HepG2 (cell line): Measurements from ENCODE around the gene VWA2. TPM values are rescaled to one million over a fixed set of nuclear protein-coding genes. Genes with fewer than 3 reads are reported as not detected.

Experiments used
- ATAC-seq: fragments of 200-7000 bp; cut with Tn5 transposase; 3 replicates; pipeline ENCODE4 v1.9.1; 2020; ENCODE audit warnings: mild to moderate bottlenecking, moderate library complexity
- BruUV-seq: library from RNA; stranded (reverse); fragments of 400-500 nt; replicated peaks from 2 replicates; lab custom pipeline; 2021; lab: Mats Ljungman, UMichigan
- CTCF ChIA-PET: fragments of 300-600 bp; formaldehyde crosslinking; extraction: SDS; loops from one replicate; lab custom pipeline; 2021; ENCODE audit warnings: low total read pairs, inconsistent platforms, low intra/inter-chr PET ratio; lab: Yijun Ruan, JAX
- POLR2A ChIA-PET: fragments of 350-600 bp; sonication (Branson Sonifier 250); formaldehyde crosslinking; loops from one replicate; lab custom pipeline; 2020; ENCODE audit warnings: antibody characterized with exemption, inconsistent platforms; lab: Yijun Ruan, JAX
- DNase-seq: peaks from one replicate; pipeline ENCODE4 v3.0.0-alpha.2; 2015; ENCODE audit warnings: low spot score
- FAIRE-seq: peaks from 3 replicates; lab custom pipeline; 2011; peaks lifted over from hg19 to GRCh38; lab: Jason Lieb, UNC
- H2AFZ ChIP-seq: one replicate; pipeline ENCODE4 v1.6.1; 2011; ENCODE audit warnings: low read length, inconsistent platforms
- H3K27ac ChIP-seq: fragments of 300-600 bp; 3 replicates; pipeline ENCODE4 v1.8.0; 2011; ENCODE audit warnings: mixed run types, mild to moderate bottlenecking, mixed read lengths, low read length, inconsistent platforms; ENCODE audit not compliant: insufficient read depth; ENCODE audit errors: extremely low read length
- H3K27me3 ChIP-seq, 2 experiments: fragments of 200-600 bp in 1 of 2; 2 replicates in 1 of 2; 3 replicates in 1 of 2; pipeline versions ENCODE4 v1.6.0 to v1.8.0; 2011; ENCODE audit warnings: low read length in 2 of 2, mild to moderate bottlenecking in 2 of 2, moderate library complexity in 2 of 2, inconsistent platforms in 1 of 2; ENCODE audit not compliant: insufficient read depth in 2 of 2, control insufficient read depth in 1 of 2
- H3K36me3 ChIP-seq, 2 experiments: fragments of 200-600 bp in 1 of 2; replicated peaks in 1 of 2; 2 replicates in 1 of 2; 3 replicates in 1 of 2; pipeline versions ENCODE4 v1.5.1 to v1.8.0; 2011; ENCODE audit warnings: low read length in 2 of 2, inconsistent platforms in 1 of 2; ENCODE audit not compliant: insufficient read depth in 2 of 2, control insufficient read depth in 1 of 2
- H3K4me1 ChIP-seq: 2 replicates; pipeline ENCODE4 v1.5.1; 2012; ENCODE audit warnings: low read length, inconsistent platforms; ENCODE audit not compliant: insufficient read depth
- H3K4me2 ChIP-seq: 2 replicates; pipeline ENCODE4 v1.6.0; 2011; ENCODE audit warnings: low read depth, low read length, inconsistent platforms
- H3K4me3 ChIP-seq, 3 experiments: fragments of 200-600 bp in 1 of 3; sonication (generic), shearing (Covaris generic) in 1 of 3; replicated peaks in 1 of 3; 2 replicates each; pipeline ENCODE4 v1.5.1; 2011 to 2016; ENCODE audit warnings: low read length in 3 of 3, inconsistent platforms in 2 of 3, low read depth in 2 of 3, mild to moderate bottlenecking in 2 of 3, control low read depth in 1 of 3, mixed read lengths in 1 of 3; ENCODE audit not compliant: insufficient read depth in 1 of 3
- H3K79me2 ChIP-seq: one replicate; pipeline ENCODE4 v1.6.1; 2011; ENCODE audit warnings: low read length, inconsistent platforms; ENCODE audit not compliant: insufficient read depth
- H3K9ac ChIP-seq: 2 replicates; pipeline ENCODE4 v1.6.0; 2011; ENCODE audit warnings: mild to moderate bottlenecking, low read depth, low read length, inconsistent platforms; ENCODE audit not compliant: insufficient read depth
- H3K9me3 ChIP-seq: 2 replicates; pipeline ENCODE4 v1.5.1; 2012; ENCODE audit warnings: mild to moderate bottlenecking, low read length
- H4K20me1 ChIP-seq: 2 replicates; pipeline ENCODE4 v1.6.0; 2011; ENCODE audit warnings: inconsistent platforms, mild to moderate bottlenecking, low read length, moderate library complexity; ENCODE audit not compliant: insufficient read depth
- BHLHE40 ChIP-seq: IDR thresholded peaks from 2 replicates; pipeline ENCODE4 v1.6.1; 2011; ENCODE audit warnings: low read length, improper control_type of control experiment
- ELF3 ChIP-seq: IDR thresholded peaks from 2 replicates; pipeline ENCODE4 v1.6.1; 2016; ENCODE audit warnings: missing genetic modification reagents, missing compliant biosample characterization
- FOSL1 ChIP-seq: sonication (generic); formaldehyde crosslinking; IDR thresholded peaks from 2 replicates; pipeline ENCODE4 v1.9.0; 2021; ENCODE audit warnings: missing genetic modification reagents, borderline replicate concordance
- MAFK ChIP-seq, 2 experiments: IDR thresholded peaks in 1 of 2; conservative IDR thresholded peaks in 1 of 2; 2 replicates each; pipeline ENCODE4 v1.6.1; 2011; ENCODE audit warnings: improper control_type of control experiment in 2 of 2, low read length in 2 of 2
- MIXL1 ChIP-seq: IDR thresholded peaks from 2 replicates; pipeline ENCODE4 v1.6.1; 2016
- NFE2 ChIP-seq: sonication (generic); formaldehyde crosslinking; IDR thresholded peaks from 2 replicates; pipeline ENCODE4 v1.4.0; 2020; ENCODE audit warnings: missing genetic modification reagents
- NFKBIZ ChIP-seq: IDR thresholded peaks from 2 replicates; pipeline ENCODE4 v1.6.1; 2018; ENCODE audit warnings: missing genetic modification reagents, missing compliant biosample characterization
- TP53 ChIP-seq: sonication (generic); formaldehyde crosslinking; conservative IDR thresholded peaks from 2 replicates; pipeline ENCODE4 v1.4.0; 2020; ENCODE audit warnings: missing genetic modification reagents
- USF2 ChIP-seq, 2 experiments: sonication (generic) in 1 of 2; formaldehyde crosslinking in 1 of 2; IDR thresholded peaks; 2 replicates each; pipeline versions ENCODE4 v1.5.1 to v1.6.1; 2011 to 2020; ENCODE audit warnings: borderline replicate concordance in 1 of 2, low read depth in 1 of 2, low read length in 1 of 2, mild to moderate bottlenecking in 1 of 2, missing genetic modification reagents in 1 of 2, moderate library complexity in 1 of 2
- ZFYVE20 ChIP-seq: sonication (generic); formaldehyde crosslinking; IDR thresholded peaks from 2 replicates; pipeline ENCODE4 v1.8.0; 2023; ENCODE audit warnings: low read depth, mild to moderate bottlenecking, moderate library complexity, missing genetic modification reagents, borderline replicate concordance
- ZMYM2 ChIP-seq: sonication (generic); formaldehyde crosslinking; IDR thresholded peaks from 2 replicates; pipeline ENCODE4 v1.8.0; 2022; ENCODE audit warnings: mild to moderate bottlenecking, missing genetic modification reagents
- ZNF281 ChIP-seq: sonication (generic); formaldehyde crosslinking; IDR thresholded peaks from 2 replicates; pipeline ENCODE4 v1.4.0; 2020; ENCODE audit warnings: missing genetic modification reagents, borderline replicate concordance
- ZNF496 ChIP-seq: sonication (generic); formaldehyde crosslinking; IDR thresholded peaks from 2 replicates; pipeline ENCODE4 v1.8.1; 2023; ENCODE audit warnings: mild to moderate bottlenecking, moderate library complexity, missing genetic modification reagents; ENCODE audit not compliant: insufficient replicate concordance
- ZNF564 ChIP-seq: sonication (generic); formaldehyde crosslinking; IDR thresholded peaks from 2 replicates; pipeline ENCODE4 v1.8.1; 2023; ENCODE audit warnings: mild to moderate bottlenecking, missing genetic modification reagents
- ZNF629 ChIP-seq: sonication (generic); formaldehyde crosslinking; conservative IDR thresholded peaks from 2 replicates; pipeline ENCODE4 v1.5.0; 2020; ENCODE audit warnings: missing genetic modification reagents
- WGBS: methylation state at CpG from one replicate; pipeline ENCODE4 v1.1.6; 2017; ENCODE audit warnings: low lambda C conversion rate; 5-methylcytosine and 5-hydroxymethylcytosine counted together
- in situ Hi-C: cut with HindIII; loops from 2 replicates; pipeline ENCODE4 v1.10.0; 2017; ENCODE audit warnings: low pct_unique_long_range_greater_than_20kb; ENCODE audit not compliant: extremely low pct_ligation_motif_present
- intact Hi-C: fragments of 100-400 bp; cut with micrococcal nuclease; formaldehyde crosslinking; loops from one replicate; pipeline ENCODE4 v1.10.0; 2022; ENCODE audit not compliant: unreplicated experiment
- polyA plus RNA-seq, 8 experiments: library from polyadenylated mRNA; depleted of rRNA in 3 of 8; stranded (reverse) in 7 of 8; unstranded in 1 of 8; fragments of >200 nt; fragmentation: Illumina TruSeq in 4 of 8; extraction: Trizol in 4 of 8; gene quantifications; 2 replicates each; pipeline versions ENCODE4 v1.2.1 to v1.2.3, GENCODE V29; 2011 to 2016; ENCODE audit warnings: low read depth in 4 of 8, missing spikeins in 1 of 8, mixed read lengths in 1 of 8; ENCODE audit not compliant: insufficient read depth in 1 of 8
- total RNA-seq, 5 experiments: library from RNA; depleted of rRNA; stranded (reverse); fragments of >200 nt; fragmentation: Illumina TruSeq; extraction: Trizol; gene quantifications; 2 replicates each; pipeline ENCODE4 v1.2.3, GENCODE V29; 2016; ENCODE audit warnings: low read depth in 1 of 5
- TF ChIP-seq, protein P1 (sequence below): sonication (generic); formaldehyde crosslinking; IDR thresholded peaks from 2 replicates; pipeline ENCODE4 v1.9.0; 2022; ENCODE audit warnings: low read depth, missing genetic modification reagents
- TF ChIP-seq, protein P2 (sequence below): sonication (generic); formaldehyde crosslinking; conservative IDR thresholded peaks from 2 replicates; pipeline ENCODE4 v1.4.0; 2020; ENCODE audit warnings: missing genetic modification reagents

Gene VWA2
- total and polyA plus RNA-seq, 2 of the 13 experiments (the other 11 are each of a cell fraction or from before 2014, with no cell fraction given) = not detected

- ChIA-PET POLR2A (no interaction called here), CTCF (no interaction called here)
- no peak overlapping the region for H3K4me2 ChIP-seq
- no peaks in the 10 kb centered on the region for H3K79me2 ChIP-seq
- ATAC-seq (no peak), FAIRE-seq (no peak), DNase-seq (no peak)
- intact Hi-C loops (no loop called here), in situ Hi-C loops (no loop called here)
- H3K4me1 ChIP-seq = no peaks in the 10 kb centered on the region
- H3K27ac ChIP-seq = no peak overlapping the region
- BruUV-seq = no TSS peak
- H3K4me3 ChIP-seq = no peak overlapping the region
- H4K20me1 ChIP-seq = no peaks in the 10 kb centered on the region
- H2AFZ ChIP-seq = no peak overlapping the region
- no peaks in the 10 kb centered on the region for H3K9me3 ChIP-seq
- no peaks in the 10 kb centered on the region for H3K27me3 ChIP-seq
- H3K9ac ChIP-seq = no peak overlapping the region
- 0% methylated on average over 2 of the region's 2 CpGs for WGBS
- no peaks in the 10 kb centered on the region for H3K36me3 ChIP-seq
- TF ChIP-seq BHLHE40 (no peak), ZMYM2 (CRISPR knock-in tag) (no peak), FOSL1 (CRISPR knock-in tag) (no peak), NFKBIZ (no peak), MAFK (conservative IDR thresholded peaks at IDR 0.05 in 1 of 2, IDR thresholded peaks at IDR 0.05 in 1 of 2; ENCODE audit: low read length in 2 of 2) (no peak), ZNF629 (CRISPR knock-in tag) (no peak), ELF3 (no peak), ZNF281 (CRISPR knock-in tag) (no peak), MIXL1 (CRISPR knock-in tag) (no peak), ZFYVE20 (CRISPR knock-in tag) (no peak), NFE2 (CRISPR knock-in tag) (no peak), TP53 (no peak), ZNF496 (CRISPR knock-in tag) (no peak), ZNF564 (CRISPR knock-in tag) (no peak), USF2 (IDR thresholded peaks at IDR 0.05; ENCODE audit: low read depth, low read length) (no peak), USF2 (CRISPR knock-in tag; IDR thresholded peaks at IDR 0.05; ENCODE audit: borderline replicate concordance) (no peak)
- TF ChIP-seq, protein P1, sequence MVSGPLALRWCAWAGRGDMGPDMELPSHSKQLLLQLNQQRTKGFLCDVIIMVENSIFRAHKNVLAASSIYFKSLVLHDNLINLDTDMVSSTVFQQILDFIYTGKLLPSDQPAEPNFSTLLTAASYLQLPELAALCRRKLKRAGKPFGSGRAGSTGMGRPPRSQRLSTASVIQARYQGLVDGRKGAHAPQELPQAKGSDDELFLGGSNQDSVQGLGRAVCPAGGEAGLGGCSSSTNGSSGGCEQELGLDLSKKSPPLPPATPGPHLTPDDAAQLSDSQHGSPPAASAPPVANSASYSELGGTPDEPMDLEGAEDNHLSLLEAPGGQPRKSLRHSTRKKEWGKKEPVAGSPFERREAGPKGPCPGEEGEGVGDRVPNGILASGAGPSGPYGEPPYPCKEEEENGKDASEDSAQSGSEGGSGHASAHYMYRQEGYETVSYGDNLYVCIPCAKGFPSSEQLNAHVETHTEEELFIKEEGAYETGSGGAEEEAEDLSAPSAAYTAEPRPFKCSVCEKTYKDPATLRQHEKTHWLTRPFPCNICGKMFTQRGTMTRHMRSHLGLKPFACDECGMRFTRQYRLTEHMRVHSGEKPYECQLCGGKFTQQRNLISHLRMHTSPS (CRISPR knock-in tag) = no peak
- TF ChIP-seq, protein P2, sequence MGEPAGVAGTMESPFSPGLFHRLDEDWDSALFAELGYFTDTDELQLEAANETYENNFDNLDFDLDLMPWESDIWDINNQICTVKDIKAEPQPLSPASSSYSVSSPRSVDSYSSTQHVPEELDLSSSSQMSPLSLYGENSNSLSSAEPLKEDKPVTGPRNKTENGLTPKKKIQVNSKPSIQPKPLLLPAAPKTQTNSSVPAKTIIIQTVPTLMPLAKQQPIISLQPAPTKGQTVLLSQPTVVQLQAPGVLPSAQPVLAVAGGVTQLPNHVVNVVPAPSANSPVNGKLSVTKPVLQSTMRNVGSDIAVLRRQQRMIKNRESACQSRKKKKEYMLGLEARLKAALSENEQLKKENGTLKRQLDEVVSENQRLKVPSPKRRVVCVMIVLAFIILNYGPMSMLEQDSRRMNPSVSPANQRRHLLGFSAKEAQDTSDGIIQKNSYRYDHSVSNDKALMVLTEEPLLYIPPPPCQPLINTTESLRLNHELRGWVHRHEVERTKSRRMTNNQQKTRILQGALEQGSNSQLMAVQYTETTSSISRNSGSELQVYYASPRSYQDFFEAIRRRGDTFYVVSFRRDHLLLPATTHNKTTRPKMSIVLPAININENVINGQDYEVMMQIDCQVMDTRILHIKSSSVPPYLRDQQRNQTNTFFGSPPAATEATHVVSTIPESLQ (CRISPR knock-in tag) = no peak
These were observed 44.0 kb upstream of the VWA2 start for GRCh38 chr10:114195079-114195478.
